HAP-1 (cell line): ENCODE results near the gene IVNS1ABP.
"Not testable (repeated sequence)": the region's sequence is repeated elsewhere in the genome, so short reads cannot be mapped to it uniquely, and the experiment has no call there.

ENCODE experiments used
- DNase-seq, 2 experiments: peaks; one replicate each; pipeline ENCODE4 v3.0.0-alpha.2; 2016 to 2020; ENCODE audit warnings: low spot score in 2 of 2
- H3K27me3 ChIP-seq: fragments of 250-450 bp; sonication (Bioruptor Pico); 2 replicates; pipeline ENCODE4 v1.5.1; 2020; ENCODE audit warnings: low read depth, mild to moderate bottlenecking, moderate library complexity
- H3K36me3 ChIP-seq: fragments of 250-450 bp; sonication (Bioruptor Pico); replicated peaks from 2 replicates; pipeline ENCODE4 v1.5.1; 2020; ENCODE audit warnings: mild to moderate bottlenecking
- H3K4me1 ChIP-seq: fragments of 250-450 bp; sonication (Bioruptor Pico); 2 replicates; pipeline ENCODE4 v1.5.1; 2020; ENCODE audit warnings: mild to moderate bottlenecking
- H3K4me3 ChIP-seq: fragments of 250-450 bp; sonication (Bioruptor Pico); 2 replicates; pipeline ENCODE4 v1.5.1; 2020; ENCODE audit warnings: mild to moderate bottlenecking, moderate library complexity
- H3K9me3 ChIP-seq: fragments of 250-450 bp; sonication (Bioruptor Pico); 2 replicates; pipeline ENCODE4 v1.5.1; 2020; ENCODE audit warnings: mild to moderate bottlenecking, moderate library complexity
- in situ Hi-C: fragments of 300-500 bp; cut with MboI; formaldehyde crosslinking; loops from 3 replicates; pipeline ENCODE4 v1.14.3; 2020; ENCODE audit warnings: low sequenced_read_pairs, inconsistent platforms, mixed read lengths

IVNS1ABP gene

GRCh38 chr1:185317034-185317885, at the start of gene IVNS1ABP:
TSS of gene IVNS1ABP (minus strand) at chr1:185317243. CDS start at chr1:185309493, 7,750 bp downstream.
- Histone ChIP-seq H3K4me3 (peak within 1 kb of the TSS; percentile 85), H3K4me1 (peaks cover 26% of the 10 kb centered on the region), H3K9me3 (0 out of 2 replicates have a peak, but pooled peaks cover 2% of the 10 kb centered on the region), H3K36me3 (no peaks in the 10 kb centered on the region), H3K27me3 (no peaks in the 10 kb centered on the region)
- in situ Hi-C loops = loop anchor here (25.0 kb wide), 2 partner anchors 345 to 1045 kb away; no protein-coding TSS in a partner anchor
- peak; percentile 88 to 94 for DNase-seq

- Histone ChIP-seq H3K9me3 (no peaks in the 10 kb centered on the region), H3K4me3 (no peak overlapping the region), H3K27me3 (no peaks in the 10 kb centered on the region), H3K36me3 (no peaks in the 10 kb centered on the region), H3K4me1 (peaks cover 18% of the 10 kb centered on the region)
- in situ Hi-C loops = no loop called here
- DNase-seq = peak; percentile 10 to 49
These were observed 48.9 kb upstream of the IVNS1ABP start for GRCh38 chr1:185365951-185366350.

DNA sequence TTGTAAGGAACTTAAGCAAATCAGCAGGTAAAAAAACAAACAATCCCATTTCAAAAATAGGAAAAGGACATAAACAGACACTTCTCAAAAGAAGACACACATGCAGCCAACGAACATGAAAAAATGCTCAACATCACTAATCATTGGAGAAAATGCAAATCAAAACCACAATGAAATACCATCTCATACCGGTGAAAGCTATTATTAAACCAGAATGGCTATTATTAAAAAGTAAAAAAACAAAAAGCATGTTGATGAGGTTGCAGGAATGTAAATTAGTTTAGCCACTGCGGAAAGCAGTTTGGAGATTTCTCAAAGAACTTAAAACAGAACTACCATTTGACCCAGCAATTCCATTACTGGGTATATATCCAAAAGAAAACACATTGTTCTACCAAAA, 47.5 kb upstream of the IVNS1ABP start:
- H3K4me1 ChIP-seq = peaks cover 18% of the 10 kb centered on the region
- in situ Hi-C loops, H3K4me3 ChIP-seq, H3K27me3 ChIP-seq, H3K36me3 ChIP-seq, H3K9me3 ChIP-seq, DNase-seq: not testable (repeated sequence)

DNA sequence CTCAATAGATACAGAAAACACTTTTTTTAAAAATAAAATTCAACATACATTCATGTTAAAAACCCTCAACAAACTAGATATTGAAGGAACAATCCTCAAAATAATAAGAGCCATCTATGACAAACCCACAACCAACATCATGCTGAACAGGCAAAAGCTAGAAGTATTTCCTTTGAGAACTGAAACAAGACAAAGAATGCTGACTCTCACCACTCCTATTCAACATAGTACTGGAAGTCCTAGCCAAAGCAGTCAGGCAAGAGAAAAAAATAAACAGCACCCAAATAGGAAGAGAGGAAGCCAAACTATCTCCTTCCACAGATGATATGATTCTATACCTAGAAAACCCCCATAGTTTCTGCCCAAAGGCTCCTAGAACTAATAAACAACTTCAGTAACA, 46.2 kb upstream of the IVNS1ABP start:
- DNase-seq = no peak
- H3K36me3 ChIP-seq = no peaks in the 10 kb centered on the region
- H3K4me1 ChIP-seq = peaks cover 18% of the 10 kb centered on the region
- no peaks in the 10 kb centered on the region for H3K9me3 ChIP-seq
- H3K27me3 ChIP-seq = no peaks in the 10 kb centered on the region
- in situ Hi-C loops = no loop called here
- no peak overlapping the region for H3K4me3 ChIP-seq

DNA sequence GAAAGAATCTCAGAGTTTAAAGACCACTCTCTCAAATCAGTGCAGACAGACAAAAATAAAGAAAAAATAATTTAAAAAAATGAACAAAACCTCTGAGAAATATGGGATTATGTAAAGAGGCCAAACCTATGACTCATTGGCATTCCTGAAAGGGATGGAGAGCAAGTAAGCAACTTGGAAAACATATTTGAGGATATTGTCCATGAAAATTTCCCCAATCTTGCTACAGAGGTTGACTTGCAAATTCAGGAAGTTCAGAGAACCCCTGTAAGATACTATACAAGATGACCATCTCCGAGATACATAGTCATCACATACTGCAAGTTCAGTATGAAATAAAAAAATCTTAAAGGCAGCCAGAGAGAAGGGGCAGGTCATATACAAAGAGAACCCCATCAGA, 43.7 kb upstream of the IVNS1ABP start:
- Histone ChIP-seq H3K9me3 (no peaks in the 10 kb centered on the region), H3K36me3 (no peaks in the 10 kb centered on the region), H3K4me3 (no peak overlapping the region), H3K4me1 (peaks cover 10% of the 10 kb centered on the region), H3K27me3 (no peaks in the 10 kb centered on the region)
- DNase-seq = no peak
- in situ Hi-C loops = no loop called here

DNA sequence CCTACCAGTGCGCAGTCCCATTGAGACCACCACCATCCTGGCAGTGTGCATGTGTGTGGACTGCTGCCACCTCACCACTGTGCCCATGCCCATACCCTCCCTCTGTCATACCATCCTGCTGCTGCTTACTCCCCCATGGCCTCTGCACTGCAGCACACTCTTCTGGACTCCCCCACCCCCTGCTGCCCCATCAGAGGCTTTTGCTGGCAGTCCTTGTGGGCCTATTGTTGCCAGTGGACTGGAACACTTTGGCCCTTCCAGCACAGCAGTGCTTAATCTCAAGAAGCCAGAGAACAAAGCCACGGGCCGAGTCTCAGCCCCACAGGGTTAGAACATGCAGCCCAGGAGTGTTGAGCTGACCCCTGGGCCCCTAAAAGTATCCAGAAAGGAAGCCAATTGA, 41.9 kb upstream of the IVNS1ABP start:
- H3K27me3 ChIP-seq = no peaks in the 10 kb centered on the region
- no peaks in the 10 kb centered on the region for H3K4me1 ChIP-seq
- no peak for DNase-seq
- H3K9me3 ChIP-seq = no peaks in the 10 kb centered on the region
- H3K4me3 ChIP-seq = no peak overlapping the region
- in situ Hi-C loops = no loop called here
- H3K36me3 ChIP-seq = no peaks in the 10 kb centered on the region

DNA sequence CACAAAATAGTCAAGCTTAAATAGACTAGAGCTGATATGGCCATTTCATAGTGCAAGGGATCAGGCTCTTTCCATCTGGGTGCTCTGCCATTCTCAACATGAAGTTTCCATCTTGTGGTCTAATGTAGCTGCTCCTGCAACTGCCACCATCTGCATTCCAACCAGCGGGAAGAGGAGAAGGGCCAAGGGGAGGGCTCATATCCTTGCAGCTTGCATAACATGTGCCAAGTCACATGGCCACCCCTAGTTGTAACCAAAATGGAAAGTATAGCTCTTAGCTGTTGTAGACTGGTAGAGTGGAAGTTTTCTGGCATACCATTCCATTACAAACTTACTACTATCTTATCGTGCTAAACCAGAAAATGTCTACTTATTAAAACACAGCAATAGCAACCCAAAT, 38.9 kb upstream of the IVNS1ABP start:
- no peaks in the 10 kb centered on the region for H3K4me1 ChIP-seq
- no peaks in the 10 kb centered on the region for H3K9me3 ChIP-seq
- H3K36me3 ChIP-seq = no peaks in the 10 kb centered on the region
- in situ Hi-C loops = no loop called here
- DNase-seq = no peak
- H3K4me3 ChIP-seq = no peak overlapping the region
- no peaks in the 10 kb centered on the region for H3K27me3 ChIP-seq

- H3K4me3 ChIP-seq = no peak overlapping the region
- in situ Hi-C loops = no loop called here
- H3K9me3 ChIP-seq = no peaks in the 10 kb centered on the region
- DNase-seq = no peak
- H3K36me3 ChIP-seq = no peaks in the 10 kb centered on the region
- no peaks in the 10 kb centered on the region for H3K27me3 ChIP-seq
- H3K4me1 ChIP-seq = no peaks in the 10 kb centered on the region
These were observed 36.1 kb upstream of the IVNS1ABP start for GRCh38 chr1:185353124-185353523.

DNA sequence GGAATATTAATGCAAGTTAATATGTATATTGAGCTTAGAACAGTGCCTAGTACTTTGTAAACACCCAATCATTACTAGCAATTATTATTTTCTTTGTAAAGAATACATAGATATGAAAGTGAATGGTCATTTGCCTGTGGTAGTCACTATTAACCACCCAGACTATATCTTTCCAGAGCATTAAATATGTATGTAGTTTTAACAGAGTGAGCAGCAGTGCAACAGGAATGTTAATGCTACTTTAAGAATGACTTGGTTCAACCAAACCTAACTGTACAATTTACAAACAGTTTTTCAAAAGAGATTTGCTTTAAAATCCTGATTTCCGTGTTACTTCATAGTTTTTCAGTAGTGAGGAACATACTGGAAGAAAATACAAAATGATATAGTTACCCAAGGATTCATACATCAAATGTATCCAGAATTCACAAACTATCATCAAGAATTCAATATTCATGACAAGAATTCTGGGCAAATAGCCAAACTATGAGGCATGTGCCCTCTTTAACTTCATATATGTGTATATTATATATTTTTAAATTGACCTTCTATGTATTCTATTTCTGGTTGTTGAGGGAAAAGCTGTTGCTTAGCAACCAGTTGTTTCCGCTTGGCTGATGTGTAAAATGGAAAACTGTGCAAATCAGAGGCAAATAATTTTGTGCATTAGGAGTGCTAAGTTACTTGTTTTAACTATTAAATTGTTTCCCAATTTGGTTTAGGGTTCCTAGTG, 34.9 kb upstream of the IVNS1ABP start:
- Histone ChIP-seq H3K36me3 (no peaks in the 10 kb centered on the region), H3K4me3 (no peak overlapping the region), H3K9me3 (no peaks in the 10 kb centered on the region), H3K27me3 (no peaks in the 10 kb centered on the region), H3K4me1 (no peaks in the 10 kb centered on the region)
- in situ Hi-C loops = no loop called here
- DNase-seq = no peak

DNA sequence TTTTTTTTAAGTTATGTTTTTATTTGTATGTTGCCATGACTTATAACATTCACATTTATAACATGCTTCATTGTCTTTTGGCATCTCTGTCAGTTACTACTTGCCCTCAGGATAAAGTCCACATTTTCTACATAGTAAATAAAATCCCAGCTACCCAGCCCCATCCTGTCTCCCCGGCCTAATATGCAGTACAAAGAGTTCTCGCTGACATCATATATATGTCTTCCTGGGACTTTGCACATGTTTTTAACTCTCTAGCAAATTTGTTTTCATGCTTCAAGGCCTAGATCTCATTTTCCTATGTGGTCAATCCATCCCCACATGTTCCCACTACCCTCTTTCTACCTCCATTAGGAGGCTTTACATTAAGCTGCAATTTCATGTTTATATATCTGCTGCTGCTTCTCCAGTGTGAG, 33.0 kb upstream of the IVNS1ABP start:
- Histone ChIP-seq H3K9me3 (no peaks in the 10 kb centered on the region), H3K36me3 (no peaks in the 10 kb centered on the region), H3K27me3 (no peaks in the 10 kb centered on the region), H3K4me1 (no peaks in the 10 kb centered on the region), H3K4me3 (no peak overlapping the region)
- in situ Hi-C loops = no loop called here
- no peak for DNase-seq

- no peaks in the 10 kb centered on the region for H3K36me3 ChIP-seq
- no peaks in the 10 kb centered on the region for H3K9me3 ChIP-seq
- no peak overlapping the region for H3K4me3 ChIP-seq
- H3K4me1 ChIP-seq = no peaks in the 10 kb centered on the region
- DNase-seq = no peak
- no peaks in the 10 kb centered on the region for H3K27me3 ChIP-seq
- in situ Hi-C loops = no loop called here
These were observed 32.5 kb upstream of the IVNS1ABP start for GRCh38 chr1:185349556-185349955.

DNA sequence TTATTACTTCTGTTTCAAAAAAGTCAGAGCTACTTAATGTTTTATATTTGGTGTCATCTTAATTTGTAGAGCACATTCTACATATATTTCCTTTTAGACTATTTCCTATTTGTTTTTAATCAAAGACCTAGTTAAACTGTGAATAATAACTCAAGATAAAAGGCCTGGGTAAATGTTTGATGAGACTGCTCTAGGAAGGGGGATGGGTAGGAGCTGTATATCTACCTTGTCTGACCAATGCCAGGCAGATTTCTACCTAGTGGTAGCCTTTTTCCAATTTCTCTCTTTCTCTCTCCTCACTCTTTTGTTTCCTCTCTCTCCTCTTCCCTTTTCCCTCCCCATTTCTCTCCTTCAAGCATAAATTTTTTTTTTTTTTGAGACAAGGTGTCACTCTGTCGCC, 31.9 kb upstream of the IVNS1ABP start:
- in situ Hi-C loops = no loop called here
- no peak overlapping the region for H3K4me3 ChIP-seq
- H3K36me3 ChIP-seq = no peaks in the 10 kb centered on the region
- H3K9me3 ChIP-seq = no peaks in the 10 kb centered on the region
- no peaks in the 10 kb centered on the region for H3K4me1 ChIP-seq
- DNase-seq = no peak
- H3K27me3 ChIP-seq = no peaks in the 10 kb centered on the region

DNA sequence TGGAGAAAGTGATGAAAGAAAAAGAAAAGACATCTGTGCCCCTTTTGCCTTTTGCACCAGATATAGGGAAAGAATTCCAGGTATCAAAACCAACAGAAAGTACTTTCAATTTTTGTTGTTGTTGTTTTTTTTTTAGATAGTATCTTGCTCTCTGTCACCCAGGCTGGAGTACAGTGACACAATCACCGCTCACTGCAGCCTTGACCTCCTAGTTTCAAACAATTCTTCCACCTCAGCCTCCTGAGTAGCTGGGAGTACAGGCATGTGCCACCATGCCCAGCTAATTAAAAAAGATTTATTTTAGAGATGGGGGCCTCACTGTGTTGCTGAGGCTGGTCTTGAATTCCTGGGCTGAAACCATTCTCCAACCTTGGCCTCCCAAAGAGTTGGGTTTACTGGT, 31.3 kb upstream of the IVNS1ABP start:
- Histone ChIP-seq H3K9me3 (no peaks in the 10 kb centered on the region), H3K27me3 (no peaks in the 10 kb centered on the region), H3K4me3 (no peak overlapping the region), H3K36me3 (no peaks in the 10 kb centered on the region), H3K4me1 (no peaks in the 10 kb centered on the region)
- in situ Hi-C loops = no loop called here
- no peak for DNase-seq
